Upper lobe of left lung (tissue), 4 donors: ENCODE data around the gene CAMK2G.

Experiments
- EP300 ChIP-seq, 4 donors: sonication (generic); formaldehyde crosslinking; IDR thresholded peaks; one replicate each; pipeline ENCODE4 v1.5.1; 2017; ENCODE audit warnings: antibody characterized with exemption in 4 of 4, control low read depth in 2 of 4
- POLR2A ChIP-seq, 4 donors: fragments of 450-650 bp; IDR thresholded peaks; one replicate each; pipeline ENCODE4 v1.5.1; 2016 to 2017; ENCODE audit warnings: antibody characterized with exemption in 4 of 4, mild to moderate bottlenecking in 2 of 4
- POLR2AphosphoS5 ChIP-seq, 2 donors: sonication (generic); formaldehyde crosslinking; IDR thresholded peaks; one replicate each; pipeline ENCODE4 v1.5.1; 2017; ENCODE audit warnings: antibody characterized with exemption in 2 of 2
- TF ChIP-seq, protein P1 (sequence below), 6 experiments: fragments of 450-650 bp in 4 of 6; fragments of 200-600 bp in 2 of 6; sonication (generic) in 2 of 6; IDR thresholded peaks; one replicate each; pipeline ENCODE4 v1.5.1; 2016 to 2019; ENCODE audit warnings: antibody characterized with exemption in 6 of 6

DNA sequence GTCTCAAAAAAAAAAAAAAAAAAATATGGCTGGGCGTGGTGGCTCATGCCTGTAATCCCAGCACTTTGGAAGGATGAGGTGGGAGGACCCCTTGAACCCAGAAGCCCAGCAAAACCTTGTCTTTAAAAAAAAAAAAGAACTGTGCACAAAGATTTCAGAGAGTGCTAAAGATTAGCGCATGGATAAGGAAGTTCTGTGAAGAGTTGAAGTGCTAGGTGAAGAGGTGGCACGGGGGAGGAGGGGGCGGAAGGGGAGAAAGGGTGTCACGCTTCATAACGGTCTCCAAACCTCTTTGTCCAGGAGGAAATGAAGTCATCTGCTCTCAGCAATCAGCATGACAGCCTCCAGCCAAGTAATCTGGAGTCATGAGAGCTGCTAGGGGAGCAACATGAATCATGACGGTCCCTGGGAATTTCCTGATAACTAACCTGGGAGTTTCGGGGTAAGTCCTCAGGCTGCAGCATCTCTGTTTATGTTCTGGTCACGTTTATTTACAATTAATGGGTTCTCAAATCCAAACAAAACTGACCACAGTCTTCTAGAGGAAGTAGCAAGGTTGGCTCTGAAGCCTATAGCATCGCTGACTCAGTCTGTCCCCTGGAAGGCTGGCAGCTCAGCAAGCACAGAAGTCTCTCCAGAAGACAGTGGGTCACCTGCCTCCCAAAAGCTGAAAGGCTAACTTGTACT lies 34.6 kb upstream of the CAMK2G start:
- TF ChIP-seq, protein P1, sequence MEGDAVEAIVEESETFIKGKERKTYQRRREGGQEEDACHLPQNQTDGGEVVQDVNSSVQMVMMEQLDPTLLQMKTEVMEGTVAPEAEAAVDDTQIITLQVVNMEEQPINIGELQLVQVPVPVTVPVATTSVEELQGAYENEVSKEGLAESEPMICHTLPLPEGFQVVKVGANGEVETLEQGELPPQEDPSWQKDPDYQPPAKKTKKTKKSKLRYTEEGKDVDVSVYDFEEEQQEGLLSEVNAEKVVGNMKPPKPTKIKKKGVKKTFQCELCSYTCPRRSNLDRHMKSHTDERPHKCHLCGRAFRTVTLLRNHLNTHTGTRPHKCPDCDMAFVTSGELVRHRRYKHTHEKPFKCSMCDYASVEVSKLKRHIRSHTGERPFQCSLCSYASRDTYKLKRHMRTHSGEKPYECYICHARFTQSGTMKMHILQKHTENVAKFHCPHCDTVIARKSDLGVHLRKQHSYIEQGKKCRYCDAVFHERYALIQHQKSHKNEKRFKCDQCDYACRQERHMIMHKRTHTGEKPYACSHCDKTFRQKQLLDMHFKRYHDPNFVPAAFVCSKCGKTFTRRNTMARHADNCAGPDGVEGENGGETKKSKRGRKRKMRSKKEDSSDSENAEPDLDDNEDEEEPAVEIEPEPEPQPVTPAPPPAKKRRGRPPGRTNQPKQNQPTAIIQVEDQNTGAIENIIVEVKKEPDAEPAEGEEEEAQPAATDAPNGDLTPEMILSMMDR (IDR thresholded peaks at IDR 0.05) = no peak
- TF ChIP-seq POLR2A (IDR thresholded peaks at IDR 0.05) (peak in 1 of 4 donors; percentile 11), EP300 (IDR thresholded peaks at IDR 0.05) (no peak), POLR2AphosphoS5 (IDR thresholded peaks at IDR 0.05) (peak; percentile 52 to 56)
